Spleen (tissue), 11 donors: ENCODE results near the gene VPREB3. TPM values are rescaled to one million over a fixed set of nuclear protein-coding genes. Genes with fewer than 3 reads are reported as not detected.
A peak's percentile ranks its signal among the peaks of the same experiment; 100 is the strongest.

ENCODE experiments used
- DNase-seq: peaks from one replicate; pipeline ENCODE4 v3.0.0-alpha.2; 2020
- H3K27ac ChIP-seq, 8 donors: fragments of 200-600 bp; sonication (generic) in 7 of 8; 1 replicate in 4 of 8; 2 replicates in 4 of 8; pipeline versions ENCODE4 v1.5.0 to v1.8.0; 2016 to 2021; ENCODE audit warnings: inconsistent platforms in 4 of 8, mild to moderate bottlenecking in 4 of 8, moderate library complexity in 1 of 8
- H3K27me3 ChIP-seq, 7 donors: fragments of 200-600 bp; sonication (generic) in 6 of 7; replicated peaks in 1 of 7; 1 replicate in 4 of 7; 2 replicates in 3 of 7; pipeline versions ENCODE4 v1.5.0 to v1.8.0; 2016 to 2021; ENCODE audit warnings: inconsistent platforms in 3 of 7, mild to moderate bottlenecking in 1 of 7
- H3K36me3 ChIP-seq, 6 donors: fragments of 200-600 bp; sonication (generic) in 5 of 6; 1 replicate in 4 of 6; 2 replicates in 2 of 6; pipeline versions ENCODE4 v1.5.0 to v1.8.0; 2016 to 2021; ENCODE audit warnings: inconsistent platforms in 2 of 6
- H3K4me1 ChIP-seq, 6 donors: fragments of 200-600 bp; sonication (generic) in 5 of 6; 1 replicate in 3 of 6; 2 replicates in 3 of 6; pipeline versions ENCODE4 v1.5.0 to v1.8.0; 2016 to 2021; ENCODE audit warnings: inconsistent platforms in 3 of 6
- H3K4me3 ChIP-seq, 8 donors: fragments of 200-600 bp; sonication (generic) in 7 of 8; 1 replicate in 4 of 8; 2 replicates in 4 of 8; pipeline versions ENCODE4 v1.5.0 to v1.8.0; 2016 to 2021; ENCODE audit warnings: inconsistent platforms in 4 of 8, mild to moderate bottlenecking in 4 of 8, moderate library complexity in 2 of 8
- H3K9me3 ChIP-seq, 8 donors: fragments of 200-600 bp; sonication (generic) in 7 of 8; 1 replicate in 4 of 8; 2 replicates in 4 of 8; pipeline versions ENCODE4 v1.5.0 to v1.8.0; 2016 to 2021; ENCODE audit warnings: inconsistent platforms in 4 of 8
- CTCF ChIP-seq, 11 experiments: fragments of 200-600 bp in 7 of 11; fragments of 450-650 bp in 4 of 11; sonication (generic) in 4 of 11; IDR thresholded peaks in 8 of 11; conservative IDR thresholded peaks in 3 of 11; 1 replicate in 7 of 11; 2 replicates in 4 of 11; pipeline versions ENCODE4 v1.4.0 to v1.8.0; 2016 to 2021; ENCODE audit warnings: antibody characterized with exemption in 11 of 11, inconsistent platforms in 4 of 11, mild to moderate bottlenecking in 1 of 11
- POLR2A ChIP-seq, 3 donors: fragments of 450-650 bp; IDR thresholded peaks; one replicate each; pipeline ENCODE4 v1.5.1; 2017; ENCODE audit warnings: antibody characterized with exemption in 3 of 3, mild to moderate bottlenecking in 1 of 3
- POLR2AphosphoS5 ChIP-seq, 3 donors: sonication (generic); formaldehyde crosslinking; IDR thresholded peaks; one replicate each; pipeline ENCODE4 v1.5.1; 2017; ENCODE audit warnings: antibody characterized with exemption in 3 of 3
- WGBS, 5 donors: extraction: QIAGEN DNeasy Blood & Tissue Kit in 3 of 5; methylation state at CpG; one replicate each; pipeline versions ENCODE4 v1.1.5 to v1.1.7; 2013 to 2018; 5-methylcytosine and 5-hydroxymethylcytosine counted together
- intact Hi-C: fragments of 100-400 bp; cut with DNase I; formaldehyde crosslinking; loops from one replicate; pipeline ENCODE4 v1.15.0; 2023; ENCODE audit warnings: low total_unique reads
- polyA plus RNA-seq, 3 donors: library from polyadenylated mRNA; stranded (reverse); fragments of 200-250 nt; gene quantifications; one replicate each; pipeline ENCODE4 v1.2.1, GENCODE V29; 2013
- total RNA-seq, 7 donors: library from RNA; depleted of rRNA in 3 of 7; stranded (reverse); fragments of >200 nt in 3 of 7; fragmentation: NEBNext Ultra II Directional in 4 of 7; extraction: Animal tissue kit (Norgen Biotek cat#: 25700) in 4 of 7; gene quantifications; one replicate each; pipeline versions ENCODE4 v1.1.0 to v1.2.1, GENCODE V29; 2016 to 2021
- donor health status: healthy with polysubstance abuse.
- donor health status: DM: no; HTN: no; CAD: no; lungs with moderate emphysema.
- donor health status: DM: no; HTN: no; CAD: no.
- donor health status: Bipolar disorder and iron deficiency.
- donor health status: healthy.
- donor health status: DM: no; HTN: no; CAD: no.
- donor health status: DM: yes; HTN: yes; CAD: no.

VPREB3 gene
- total and polyA plus RNA-seq, 10 donors, result 24.9 to 472 (median 57.9) TPM

- H3K4me3 ChIP-seq, result no peak overlapping the region
These were observed 5.3 kb upstream of the VPREB3 start for GRCh38 chr22:23759566-23759965.

GRCh38 chr22:23756891-23757290 lies 2.7 kb upstream of the VPREB3 start:
- H3K36me3 ChIP-seq, result no peaks in the 10 kb centered on the region
- H3K9me3 ChIP-seq, result no peaks in the 10 kb centered on the region
- no peak for DNase-seq
- peaks cover 0 to 61% (median 17%) of the 10 kb centered on the region in 6 donors for H3K4me1 ChIP-seq
- no peak overlapping the region for H3K4me3 ChIP-seq
- WGBS, 5 donors, result 28 to 46% (median 30%) methylated on average over 3 to 4 of the region's 4 CpGs
- no peak for TF ChIP-seq POLR2A (IDR thresholded peaks at IDR 0.05)
- no peak for TF ChIP-seq POLR2AphosphoS5 (IDR thresholded peaks at IDR 0.05)
- no peak for TF ChIP-seq CTCF (IDR thresholded peaks at IDR 0.05 in 8 of 11, conservative IDR thresholded peaks at IDR 0.05 in 3 of 11)
- H3K27ac ChIP-seq, result no peak overlapping the region
- H3K27me3 ChIP-seq, result no peaks in the 10 kb centered on the region
- intact Hi-C loops, result no loop called here

More at GRCh38 chr22:23759566-23759965, 5.3 kb upstream of the VPREB3 start:
- 87 to 93% (median 89%) methylated on average over 4 of the region's 4 CpGs for WGBS, 5 donors
- Histone ChIP-seq H3K27ac (no peak overlapping the region), H3K27me3 (no peaks in the 10 kb centered on the region), H3K4me1 (peaks cover 17 to 62% (median 30%) of the 10 kb centered on the region in 6 donors), H3K36me3 (peaks cover 0 to 3% (median 0%) of the 10 kb centered on the region in 6 donors), H3K9me3 (no peaks in the 10 kb centered on the region)
- no peak for DNase-seq
- TF ChIP-seq POLR2AphosphoS5 (IDR thresholded peaks at IDR 0.05) (no peak), POLR2A (IDR thresholded peaks at IDR 0.05) (no peak), CTCF (IDR thresholded peaks at IDR 0.05 in 8 of 11, conservative IDR thresholded peaks at IDR 0.05 in 3 of 11) (no peak)
- intact Hi-C loops, result no loop called here

- no peak overlapping the region for H3K27ac ChIP-seq
- H3K27me3 ChIP-seq, result no peaks in the 10 kb centered on the region
- no peak overlapping the region for H3K4me3 ChIP-seq
- TF ChIP-seq POLR2A (IDR thresholded peaks at IDR 0.05), result no peak
- no peak for TF ChIP-seq CTCF (IDR thresholded peaks at IDR 0.05 in 8 of 11, conservative IDR thresholded peaks at IDR 0.05 in 3 of 11)
- TF ChIP-seq POLR2AphosphoS5 (IDR thresholded peaks at IDR 0.05), result no peak
- intact Hi-C loops, result no loop called here
- DNase-seq, result no peak
- WGBS, 5 donors, result 63 to 89% (median 73%) methylated on average over 5 to 8 of the region's 8 CpGs
- H3K4me1 ChIP-seq, result peaks cover 0 to 59% (median 24%) of the 10 kb centered on the region in 6 donors
- no peaks in the 10 kb centered on the region for H3K9me3 ChIP-seq
- no peaks in the 10 kb centered on the region for H3K36me3 ChIP-seq
These were observed 1.5 kb upstream of the VPREB3 start for GRCh38 chr22:23755711-23756110.

GRCh38 chr22:23754980-23755636 lies 883 bp upstream of the VPREB3 start:
- Histone ChIP-seq H3K27ac (peak overlapping the region in 1 of 8 donors; percentile 94), H3K9me3 (no peaks in the 10 kb centered on the region), H3K4me1 (peaks cover 4 to 65% (median 30%) of the 10 kb centered on the region in 6 donors), H3K27me3 (no peaks in the 10 kb centered on the region), H3K4me3 (no peak overlapping the region), H3K36me3 (no peaks in the 10 kb centered on the region)
- WGBS, 5 donors, result 61 to 78% (median 68%) methylated on average over 6 of the region's 6 CpGs
- intact Hi-C loops, result no loop called here
- TF ChIP-seq POLR2A (IDR thresholded peaks at IDR 0.05), result no peak
- no peak for TF ChIP-seq POLR2AphosphoS5 (IDR thresholded peaks at IDR 0.05)
- TF ChIP-seq CTCF (IDR thresholded peaks at IDR 0.05 in 8 of 11, conservative IDR thresholded peaks at IDR 0.05 in 3 of 11), result no peak
- no peak for DNase-seq
